ENCODE results near the gene S100A1.
A peak's percentile ranks its signal among the peaks of the same experiment; 100 is the strongest.
"Not testable (repeated sequence)": the region's sequence is repeated elsewhere in the genome, so short reads cannot be mapped to it uniquely, and the experiment has no call there.

Gene S100A1

DNA sequence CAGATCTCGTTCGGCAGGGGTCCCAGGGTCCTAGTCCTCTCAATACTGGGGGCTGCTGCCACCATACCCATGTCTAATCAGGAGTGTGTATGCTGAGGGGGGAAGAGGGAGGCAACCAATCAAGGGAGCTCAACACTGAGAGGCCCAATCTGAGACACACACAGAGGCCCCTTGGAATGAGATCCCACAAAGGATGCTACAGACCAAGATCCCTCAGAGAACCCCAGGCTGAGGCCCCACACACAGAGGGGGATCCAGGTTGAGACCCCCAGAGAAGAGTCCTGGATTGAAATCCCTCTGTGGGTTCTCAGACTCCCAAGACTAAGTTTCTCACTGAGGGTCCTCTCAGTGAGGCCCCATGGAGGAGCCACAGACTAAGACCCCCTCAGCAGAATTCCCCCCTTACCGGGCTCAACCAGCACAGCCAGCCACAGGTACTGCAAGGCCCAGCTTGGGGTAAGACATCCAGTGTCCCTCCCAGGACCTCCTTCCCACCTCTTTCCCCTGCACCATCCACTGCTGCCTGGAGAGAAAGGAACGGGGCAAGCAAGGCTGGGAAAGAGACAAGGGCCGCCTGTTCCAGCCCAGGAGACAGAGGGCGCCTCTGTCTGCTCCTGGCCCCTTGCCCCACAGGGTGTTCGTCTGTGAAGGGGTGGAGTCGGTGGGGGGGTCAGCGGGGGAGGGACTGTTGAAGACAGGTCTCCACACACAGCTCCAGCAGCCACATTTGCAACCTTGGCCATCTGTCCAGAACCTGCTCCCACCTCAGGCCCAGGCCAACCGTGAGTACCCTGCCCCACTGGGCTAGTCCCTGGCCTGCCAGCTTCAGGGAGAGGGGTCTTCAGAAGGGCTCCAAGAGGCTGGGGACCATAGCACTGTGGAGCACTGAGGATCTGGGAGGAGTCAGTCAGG lies at the start of gene S100A1:
TSS of gene S100A1 (plus strand) at position 720 of the 912 bp plus-strand sequence. CDS start 2,088 bp downstream, outside the sequence.
- FAIRE-seq, result peak; percentile 9

DNA sequence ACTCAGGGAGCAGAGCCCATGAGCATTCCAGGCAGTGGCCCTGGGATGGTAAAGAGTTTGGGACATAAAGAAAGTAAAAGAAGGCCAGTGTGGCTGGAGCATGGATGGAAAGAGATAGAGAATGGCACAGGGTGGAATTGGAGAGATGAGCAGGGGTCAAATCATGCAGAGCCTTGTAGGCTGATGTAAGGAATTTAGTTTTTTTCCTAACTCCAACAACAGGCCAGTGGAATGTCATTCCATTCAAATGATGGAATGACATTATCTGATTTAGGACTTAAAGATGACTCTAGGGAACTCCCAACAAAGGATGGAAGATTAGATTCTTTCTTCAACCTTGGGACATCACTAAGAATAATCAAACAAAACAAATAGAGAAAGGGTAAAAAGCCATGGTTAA lies 49.7 kb upstream of the S100A1 start:
- FAIRE-seq, result no peak

DNA sequence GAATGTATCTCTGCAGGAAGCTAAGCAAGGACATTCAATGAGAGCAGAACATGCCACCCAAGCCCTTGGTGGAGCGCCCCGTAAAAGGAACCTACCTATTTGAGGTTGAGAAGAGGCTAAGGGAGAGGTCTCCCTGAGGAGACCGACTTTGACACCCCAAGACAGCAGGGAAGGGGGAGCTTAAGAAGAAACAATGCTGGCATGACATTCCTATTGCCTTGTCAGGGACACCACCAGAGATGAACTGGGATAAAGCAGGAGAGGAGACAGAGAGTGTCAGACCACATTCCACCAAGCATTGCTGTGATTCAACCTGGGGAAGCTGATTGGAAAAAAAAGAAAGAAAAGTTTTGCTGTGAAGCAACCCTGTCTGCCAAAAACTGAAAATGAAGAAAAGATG lies 49.3 kb upstream of the S100A1 start:
- FAIRE-seq, result no peak

DNA sequence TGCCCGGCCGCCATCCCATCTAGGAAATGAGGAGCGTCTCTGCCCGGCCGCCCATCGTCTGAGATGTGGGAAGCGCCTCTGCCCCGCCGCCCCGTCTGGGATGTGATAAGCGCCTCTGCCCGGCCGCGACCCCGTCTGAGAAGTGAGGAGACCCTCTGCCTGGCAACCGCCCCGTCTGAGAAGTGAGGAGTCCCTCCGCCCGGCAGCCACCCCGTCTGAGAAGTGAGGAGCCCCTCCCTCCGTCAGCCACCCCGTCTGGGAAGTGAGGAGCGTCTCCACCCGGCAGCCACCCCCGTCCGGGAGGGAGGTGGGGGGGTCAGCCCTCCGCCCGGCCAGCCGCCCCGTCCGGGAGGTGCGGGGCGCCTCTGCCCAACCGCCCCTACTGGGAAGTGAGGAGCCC lies 45.4 kb upstream of the S100A1 start:
- FAIRE-seq, result not testable (repeated sequence)

DNA sequence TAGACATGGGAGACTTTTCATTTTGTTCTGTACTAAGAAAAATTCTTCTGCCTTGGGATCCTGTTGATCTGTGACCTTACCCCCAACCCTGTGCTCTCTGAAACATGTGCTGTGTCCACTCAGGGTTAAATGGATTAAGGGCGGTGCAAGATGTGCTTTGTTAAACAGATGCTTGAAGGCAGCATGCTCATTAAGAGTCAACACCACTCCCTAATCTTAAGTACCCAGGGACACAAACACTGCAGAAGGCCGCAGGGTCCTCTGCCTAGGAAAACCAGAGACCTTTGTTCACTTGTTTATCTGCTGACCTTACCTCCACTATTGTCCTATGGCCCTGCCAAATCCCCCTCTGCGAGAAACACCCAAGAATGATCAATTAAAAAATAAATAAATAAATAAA lies 44.7 kb upstream of the S100A1 start:
- not testable (repeated sequence) for FAIRE-seq

DNA sequence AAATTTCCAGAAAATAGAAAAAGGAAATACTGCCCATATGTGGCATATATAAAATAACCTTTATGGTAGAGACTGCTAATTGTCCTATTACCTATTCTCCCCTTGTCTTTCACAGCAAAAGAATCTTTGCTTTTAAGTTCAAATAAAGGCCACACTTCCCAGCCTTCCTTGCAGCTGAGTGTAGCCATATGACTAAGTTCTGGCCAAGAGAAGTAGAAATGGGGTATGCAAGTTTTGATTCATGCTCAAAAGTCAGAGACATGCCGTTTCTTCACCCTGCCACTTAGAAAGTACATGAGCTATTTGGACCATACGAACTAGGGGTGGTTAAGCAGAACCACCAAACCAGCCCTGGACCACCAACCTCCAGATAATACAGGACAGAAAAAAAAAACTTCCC lies 44.3 kb upstream of the S100A1 start:
- FAIRE-seq, result peak; percentile 25

DNA sequence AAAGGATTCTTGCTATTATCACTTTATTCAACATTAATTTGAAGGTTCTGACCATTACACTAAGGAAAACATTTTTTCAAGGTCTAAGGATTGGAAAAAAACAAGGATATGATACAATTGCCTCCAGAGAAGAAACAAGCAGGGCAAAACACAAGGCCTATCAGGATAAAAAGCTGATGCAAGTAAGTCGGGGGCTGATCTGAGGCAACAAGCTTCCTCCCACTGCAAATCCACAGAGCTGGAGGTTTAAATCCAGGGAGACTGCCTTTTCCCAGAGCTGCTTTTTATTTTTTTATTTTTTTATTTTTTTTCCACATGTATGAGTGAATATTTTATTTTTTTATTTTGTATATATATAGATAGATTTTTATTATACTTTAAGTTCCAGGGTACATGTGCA lies 43.2 kb upstream of the S100A1 start:
- FAIRE-seq, result no peak

DNA sequence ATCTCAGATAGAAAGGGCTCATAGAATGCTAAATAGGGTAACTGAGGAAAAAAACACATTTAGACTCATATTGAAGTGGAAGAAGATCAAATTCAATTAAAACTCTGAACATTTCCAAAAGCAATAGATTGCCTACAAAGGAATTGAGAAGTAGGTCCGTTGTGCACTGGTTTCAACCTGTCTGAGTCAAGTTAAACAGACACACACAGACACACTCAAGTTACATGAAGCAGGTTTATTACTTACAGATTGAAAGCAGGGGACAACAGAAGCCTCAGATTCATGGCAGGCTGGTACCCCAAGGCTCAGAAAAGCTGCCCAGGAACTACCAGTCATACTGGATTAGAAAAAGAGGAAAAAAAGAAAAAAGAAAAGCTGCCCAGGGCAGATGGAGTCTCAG lies 41.9 kb upstream of the S100A1 start:
- FAIRE-seq, result no peak

DNA sequence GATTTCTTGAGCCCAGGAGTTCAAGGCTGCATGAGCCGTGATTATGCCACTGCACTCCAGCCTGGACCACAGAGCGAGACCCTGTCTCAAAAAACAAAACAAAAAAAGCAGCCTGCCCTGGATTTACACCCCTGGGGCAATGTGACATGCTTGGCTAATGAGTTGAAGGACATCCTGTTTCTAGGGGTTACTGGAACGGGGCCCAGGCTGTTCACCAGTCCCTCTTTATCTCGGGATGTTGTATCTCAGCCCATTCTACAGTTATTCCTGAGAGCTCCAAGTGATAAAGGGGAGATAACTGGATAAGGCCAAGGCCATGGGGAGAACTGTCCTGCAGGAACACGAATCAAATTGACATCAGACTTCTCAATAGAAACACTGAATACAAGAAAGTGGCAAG lies 40.9 kb upstream of the S100A1 start:
- FAIRE-seq, result no peak

DNA sequence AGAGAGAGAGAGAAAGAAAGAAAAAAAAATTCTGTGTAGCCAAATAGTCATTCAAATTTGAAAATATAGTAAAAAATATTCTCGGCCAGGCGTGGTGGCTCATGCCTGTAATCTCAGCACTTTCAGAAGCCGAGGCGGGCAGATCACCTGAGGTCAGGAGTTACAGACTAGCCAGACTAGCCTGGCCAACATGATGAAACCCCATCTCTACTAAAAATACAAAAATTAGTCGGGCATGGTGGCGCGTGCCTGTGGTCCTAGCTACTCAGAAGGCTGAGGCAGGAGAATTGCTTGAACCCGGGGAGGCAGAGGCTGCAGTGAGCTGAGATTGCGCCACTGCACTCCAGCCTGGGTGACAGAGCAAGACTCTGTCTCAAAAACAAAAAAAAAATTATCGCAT lies 40.2 kb upstream of the S100A1 start:
- not testable (repeated sequence) for FAIRE-seq

DNA sequence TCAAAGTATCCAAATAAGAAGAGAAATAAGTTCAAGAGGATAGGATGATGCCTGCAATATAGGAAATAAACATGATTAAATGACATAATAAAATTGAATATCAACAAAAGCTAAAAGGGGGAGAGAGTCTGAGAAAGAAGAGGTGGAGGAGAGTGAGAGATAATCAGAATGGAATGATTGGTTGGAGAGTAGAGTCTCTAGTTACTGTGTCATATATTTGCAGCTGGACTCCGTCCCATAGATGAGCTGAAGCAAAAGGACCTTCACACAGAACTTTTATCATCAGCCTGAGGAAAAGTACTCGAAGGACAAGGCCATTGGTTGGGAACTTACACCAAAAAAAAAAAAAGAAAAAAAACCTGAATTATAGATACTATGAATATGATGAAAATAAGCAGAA lies 39.8 kb upstream of the S100A1 start:
- no peak for FAIRE-seq

DNA sequence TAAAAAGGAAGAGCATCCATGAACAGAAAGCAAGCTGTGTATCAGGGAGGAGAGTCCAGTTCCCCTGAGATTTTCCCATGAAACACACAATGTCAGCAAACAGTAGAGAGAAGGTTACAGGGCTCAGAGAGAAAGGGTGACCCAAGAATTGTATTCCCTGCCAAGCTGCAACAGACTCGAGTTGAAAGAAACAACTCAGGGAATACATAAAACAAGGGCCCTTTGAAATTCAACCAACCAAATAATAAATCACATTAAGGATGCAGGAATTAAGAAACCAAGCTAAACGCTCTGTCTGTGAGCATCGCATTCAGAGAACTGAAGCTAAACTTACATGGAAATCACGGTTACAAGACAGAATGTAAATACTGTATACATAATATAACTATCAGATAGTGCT lies 35.5 kb upstream of the S100A1 start:
- no peak for FAIRE-seq

DNA sequence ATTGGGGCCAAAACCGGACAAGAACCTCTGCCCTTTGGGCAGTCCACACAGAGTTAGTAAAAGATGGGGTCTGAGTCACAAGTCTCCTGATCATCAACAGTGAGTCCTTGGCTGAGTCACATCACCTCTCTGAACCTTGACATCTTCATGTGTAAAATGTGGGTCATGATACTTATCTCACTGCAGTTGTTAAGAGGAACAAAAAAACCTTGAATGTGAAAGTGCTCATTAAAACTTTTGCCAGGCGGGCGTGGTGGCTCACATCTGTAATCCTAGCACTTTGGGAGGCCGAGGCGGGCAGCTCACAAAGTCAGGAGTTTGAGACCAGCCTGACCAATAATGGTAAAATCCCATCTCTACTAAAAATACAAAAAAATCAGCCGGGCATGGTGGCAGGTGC lies 31.0 kb upstream of the S100A1 start:
- FAIRE-seq, result no peak

DNA sequence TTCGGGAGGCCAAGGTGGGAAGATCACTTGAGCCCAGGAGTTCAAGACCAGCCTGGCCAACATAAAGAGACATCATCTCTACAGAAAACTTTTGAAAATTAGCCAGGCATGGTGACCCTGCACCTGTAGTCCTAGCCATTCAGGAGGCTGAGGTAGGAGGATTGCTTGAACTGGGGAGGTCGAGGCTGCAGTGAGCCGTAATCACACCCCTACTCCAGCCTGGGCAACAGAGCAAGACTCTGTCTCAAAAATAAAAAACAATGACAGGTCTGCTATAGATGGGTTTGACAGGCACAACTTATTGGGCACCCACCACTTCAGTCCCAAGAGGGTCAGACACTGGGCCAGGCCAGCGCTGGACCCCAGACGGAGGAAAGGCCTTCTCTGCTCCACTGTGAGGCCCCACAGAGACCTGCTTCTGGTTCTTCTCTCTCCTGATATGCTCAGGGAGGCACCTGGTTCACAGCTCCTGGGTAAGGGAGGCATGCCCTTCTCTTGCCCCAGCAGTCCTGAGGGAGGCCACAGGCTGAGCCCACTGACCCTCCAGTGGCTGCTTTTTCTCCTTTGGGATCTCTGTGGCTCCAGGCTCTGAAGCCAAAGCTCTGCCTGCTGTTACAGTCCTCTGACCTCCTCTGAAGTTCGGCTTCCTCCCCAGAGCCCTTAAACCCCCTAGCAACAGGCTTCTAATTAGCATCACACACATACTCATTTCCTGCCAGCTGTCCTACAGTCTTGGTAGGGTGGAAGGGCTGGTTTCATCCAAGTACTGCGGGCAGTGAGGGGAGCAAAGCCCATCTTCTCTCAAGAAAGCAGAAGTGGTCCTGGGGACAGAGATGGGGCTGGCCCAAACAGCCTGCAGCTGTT lies 29.7 kb upstream of the S100A1 start:
- FAIRE-seq, result no peak

DNA sequence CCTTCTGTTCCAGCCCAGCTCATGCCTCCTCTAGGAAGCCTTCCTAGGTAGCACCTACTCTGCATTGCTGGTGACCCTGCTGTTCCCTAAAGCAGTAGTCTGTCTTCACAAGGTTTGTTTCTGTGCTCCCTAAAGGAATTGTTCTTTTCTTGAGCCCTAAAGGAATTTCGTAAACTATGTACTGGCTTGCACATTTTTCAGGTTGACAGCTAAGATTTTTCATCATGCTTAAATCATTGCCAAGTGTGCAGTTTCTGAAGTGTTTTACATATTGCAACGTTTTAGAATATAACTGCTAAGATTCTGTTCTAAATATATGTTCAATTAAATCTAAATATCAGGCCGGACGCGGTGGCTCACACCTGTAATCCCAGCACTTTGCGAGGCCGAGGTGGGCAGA lies 28.4 kb upstream of the S100A1 start:
- FAIRE-seq, result no peak

DNA sequence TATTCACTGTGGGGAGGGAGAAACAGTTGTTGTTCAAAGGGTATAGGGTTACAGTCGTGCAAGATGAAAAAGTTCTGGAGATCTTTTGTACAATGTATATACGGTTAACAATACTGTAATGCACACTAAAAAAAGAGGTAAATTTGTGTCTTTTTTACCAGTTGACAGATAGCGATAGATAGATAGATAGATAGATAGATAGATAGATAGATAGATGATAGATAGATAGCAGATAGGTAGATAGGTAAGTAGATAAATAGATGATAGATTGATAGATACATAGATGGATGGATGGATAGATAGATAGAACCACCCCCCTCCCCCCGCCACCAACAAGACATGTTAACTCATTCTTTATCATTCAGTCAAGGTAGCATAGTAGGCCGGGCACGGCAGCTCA lies 25.5 kb upstream of the S100A1 start:
- FAIRE-seq, result no peak

DNA sequence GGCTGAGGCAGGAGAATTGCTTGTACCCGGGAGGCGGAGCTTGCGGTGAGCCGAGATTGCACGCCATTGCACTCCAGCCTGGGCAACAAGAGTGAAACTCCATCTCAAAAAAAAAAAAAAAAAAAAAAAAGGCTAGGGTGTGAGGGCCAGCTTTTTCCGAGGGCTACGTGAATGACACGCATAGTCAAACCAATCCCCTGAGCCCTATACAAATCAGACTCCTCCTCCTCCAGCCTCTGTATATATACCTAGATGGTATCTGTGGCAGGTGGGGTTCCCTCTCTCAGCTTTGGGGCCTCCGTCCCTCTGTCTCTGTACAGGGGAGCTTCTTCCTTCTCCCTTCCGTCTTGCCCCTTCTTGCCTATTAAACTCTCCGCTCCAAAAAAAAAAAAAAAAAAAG lies 22.0 kb upstream of the S100A1 start:
- FAIRE-seq, result no peak

DNA sequence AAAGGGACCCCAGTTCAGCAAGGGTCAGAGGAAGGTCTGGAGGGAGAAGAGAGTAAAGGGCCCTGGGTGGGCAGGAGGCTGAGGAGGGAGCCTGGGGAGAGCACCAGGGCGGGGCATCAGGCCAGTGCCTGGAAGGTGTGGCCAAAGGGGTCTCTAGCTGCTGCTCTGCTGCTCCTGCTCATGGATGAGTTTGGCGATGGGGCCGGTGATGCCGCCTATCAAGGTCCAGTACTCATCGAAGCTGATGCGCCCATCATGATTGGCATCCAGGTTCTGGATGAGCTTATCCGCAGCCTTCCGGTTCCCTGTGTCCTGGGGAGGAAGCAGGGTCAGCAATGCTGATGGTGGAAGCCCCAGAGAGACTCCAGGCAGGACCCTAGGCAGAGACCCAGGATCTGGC lies 20.9 kb upstream of the S100A1 start:
- FAIRE-seq, result no peak

DNA sequence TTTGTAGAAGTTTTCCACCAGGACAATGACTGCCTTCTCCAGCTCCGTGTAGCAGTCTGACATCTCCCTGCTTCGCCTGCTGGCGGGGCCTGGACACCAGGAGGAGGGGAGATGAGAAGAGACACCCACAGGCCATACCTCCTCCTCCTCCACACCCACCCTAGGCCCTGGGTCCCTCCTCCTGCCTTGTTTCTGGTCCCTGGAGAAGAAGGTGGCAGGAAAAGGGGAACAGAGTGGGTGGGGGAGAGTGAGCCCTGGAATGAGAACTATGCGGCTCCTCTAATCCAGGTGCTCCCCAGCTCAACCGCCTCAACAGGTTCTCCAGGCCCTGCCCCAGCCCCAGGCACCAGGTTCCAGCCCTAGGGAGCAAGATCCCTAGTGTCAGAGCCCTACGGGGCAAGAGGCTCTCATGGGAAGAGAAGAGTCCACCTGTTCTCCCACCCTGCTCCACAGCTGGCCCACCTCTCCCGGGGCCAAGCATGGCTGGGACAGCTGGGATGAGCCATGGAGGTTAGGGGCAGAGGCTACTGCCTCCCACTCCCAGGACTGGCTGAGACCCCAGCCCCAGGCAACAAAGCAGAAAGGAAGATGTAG lies 20.0 kb upstream of the S100A1 start:
- FAIRE-seq, result no peak

DNA sequence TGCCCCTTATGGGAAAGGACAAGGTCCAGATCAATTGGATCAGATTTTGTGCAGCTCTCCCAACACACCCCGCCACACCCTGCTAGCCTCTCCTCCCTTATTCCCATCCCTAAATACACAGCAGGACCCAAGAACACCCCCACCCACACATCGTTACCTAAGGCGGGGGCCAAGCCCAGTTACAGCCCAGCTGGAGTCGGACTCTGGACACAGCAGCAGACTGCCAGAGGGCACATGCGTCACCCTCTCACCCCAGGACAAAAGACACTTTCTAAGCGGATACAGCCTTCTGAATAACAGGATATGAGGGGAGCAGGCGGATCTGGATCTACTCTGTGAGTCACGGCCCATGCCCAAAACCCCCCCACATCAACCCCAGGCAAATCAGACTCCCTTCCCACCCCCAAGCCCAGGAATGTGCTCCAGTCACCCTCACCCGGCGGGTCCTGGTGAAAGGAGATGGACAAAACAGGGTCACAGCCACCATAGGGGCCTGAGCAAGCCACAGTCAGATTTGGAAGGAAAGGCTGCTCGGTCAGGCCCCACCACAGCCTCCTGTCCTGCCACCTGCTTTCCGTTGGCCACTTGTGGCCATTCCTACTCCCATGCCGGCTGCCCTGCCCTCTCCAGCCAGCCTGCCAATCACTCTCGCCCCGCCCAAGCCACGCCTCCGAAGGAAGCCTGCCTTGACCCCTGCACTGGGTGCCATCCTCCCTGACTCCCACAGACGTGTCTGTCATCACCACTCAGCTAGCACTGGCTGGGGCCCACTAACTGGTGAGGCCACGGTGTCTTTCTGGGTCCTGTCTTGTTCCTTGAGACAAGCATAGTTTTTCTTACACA lies 19.3 kb upstream of the S100A1 start:
- no peak for FAIRE-seq

DNA sequence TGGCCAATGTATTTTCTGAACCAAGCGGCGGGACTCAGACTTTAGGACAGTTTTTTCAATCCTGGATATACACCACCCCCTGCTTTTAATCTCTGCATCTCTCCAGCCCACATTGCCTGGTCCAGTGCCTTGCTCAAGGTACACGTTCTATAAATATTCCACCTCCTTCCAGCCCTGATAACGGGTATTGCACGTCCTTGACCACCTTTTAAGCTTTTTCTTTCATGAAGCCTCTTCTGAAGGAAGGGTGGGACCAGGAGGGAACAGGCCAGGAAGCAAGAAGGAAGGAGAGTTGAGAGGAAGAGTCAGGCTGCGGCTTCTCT lies 18.7 kb upstream of the S100A1 start:
- no peak for FAIRE-seq

DNA sequence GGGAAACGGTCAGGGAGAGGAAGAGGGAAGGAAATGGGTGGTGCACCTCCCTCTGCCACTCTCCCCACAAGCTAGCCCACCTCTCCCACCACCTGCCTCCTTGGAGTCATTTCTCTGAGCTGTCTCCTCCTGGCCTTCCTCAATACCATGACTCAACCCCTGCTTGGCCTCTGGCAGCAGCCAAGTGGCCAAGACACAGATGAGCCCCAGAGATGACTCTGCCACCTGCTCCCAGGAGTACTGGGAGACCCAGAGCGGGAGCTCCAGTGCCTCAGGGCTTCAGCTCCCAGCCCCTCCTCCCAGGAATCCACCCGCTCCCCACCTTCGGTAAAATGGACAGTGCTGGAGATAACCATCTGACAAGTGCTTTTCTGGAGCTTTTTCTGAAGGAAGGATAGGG lies 17.9 kb upstream of the S100A1 start:
- no peak for FAIRE-seq

DNA sequence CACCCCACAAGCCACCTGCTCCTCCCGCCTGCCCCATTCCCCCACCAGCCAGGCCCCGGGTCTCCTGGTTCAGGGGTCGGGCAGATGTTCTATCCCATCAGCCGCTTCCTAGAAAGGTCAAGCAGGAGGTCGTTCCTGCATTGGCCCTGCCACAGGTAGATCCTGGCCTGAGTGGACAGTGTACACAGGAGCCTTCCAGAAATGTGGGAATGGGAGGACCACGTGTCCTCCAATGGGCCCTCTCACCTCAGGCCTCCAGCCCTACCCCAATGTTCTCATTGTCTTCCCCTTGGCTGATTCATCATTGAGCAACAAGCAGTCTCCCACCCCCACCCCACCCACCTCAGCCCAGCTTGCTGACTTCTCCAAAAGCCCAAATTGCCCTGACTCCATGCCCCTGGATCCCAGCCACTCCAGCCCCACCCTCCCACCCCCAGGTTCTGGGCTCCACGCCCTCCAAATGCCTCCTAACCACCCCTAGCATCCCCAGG lies 17.4 kb upstream of the S100A1 start:
- no peak for FAIRE-seq

Measured in A204.1 (cell line).